Uterus (tissue), 2 donors: ENCODE data around the gene WSCD2.

ENCODE experiments used
- CTCF ChIP-seq, 4 experiments: fragments of 200-600 bp in 2 of 4; fragments of 450-650 bp in 2 of 4; sonication (generic) in 2 of 4; IDR thresholded peaks; one replicate each; pipeline ENCODE4 v1.5.1; 2016 to 2019; ENCODE audit warnings: antibody characterized with exemption in 4 of 4, mild to moderate bottlenecking in 2 of 4, moderate library complexity in 1 of 4
- POLR2A ChIP-seq, 2 donors: fragments of 450-650 bp; IDR thresholded peaks; one replicate each; pipeline ENCODE4 v1.6.1; 2016; ENCODE audit warnings: antibody characterized with exemption in 2 of 2, mild to moderate bottlenecking in 1 of 2, moderate library complexity in 1 of 2

- no peak for TF ChIP-seq CTCF (IDR thresholded peaks at IDR 0.05)
- no peak for TF ChIP-seq POLR2A (IDR thresholded peaks at IDR 0.05)
Measured at GRCh38 chr12:108260969-108261368, 131.9 kb downstream of the WSCD2 start.
